Measurements from ENCODE around the gene SEC61G.

SEC61G gene

DNA sequence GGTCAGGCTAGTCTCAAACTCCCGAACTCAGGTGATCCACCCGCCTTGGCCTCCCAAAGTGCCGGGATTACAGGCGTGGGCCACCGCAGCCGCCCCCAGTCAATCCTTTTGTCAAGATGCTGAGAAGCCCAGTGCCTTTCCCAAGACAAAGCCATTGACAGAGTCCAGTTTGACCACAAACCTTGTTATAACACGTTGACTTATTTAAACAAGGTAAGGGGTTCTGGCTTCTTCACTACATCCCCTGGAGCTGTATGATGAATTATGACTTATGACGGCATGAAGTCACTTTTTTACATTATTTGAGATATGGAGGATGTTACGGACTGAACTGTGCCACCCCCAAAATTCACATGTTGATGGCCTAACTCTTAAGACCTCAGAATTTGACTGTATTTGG is 5.8 kb upstream of the SEC61G start:
- no peak for DNase-seq (ENCODE audit: low spot score)

DNA sequence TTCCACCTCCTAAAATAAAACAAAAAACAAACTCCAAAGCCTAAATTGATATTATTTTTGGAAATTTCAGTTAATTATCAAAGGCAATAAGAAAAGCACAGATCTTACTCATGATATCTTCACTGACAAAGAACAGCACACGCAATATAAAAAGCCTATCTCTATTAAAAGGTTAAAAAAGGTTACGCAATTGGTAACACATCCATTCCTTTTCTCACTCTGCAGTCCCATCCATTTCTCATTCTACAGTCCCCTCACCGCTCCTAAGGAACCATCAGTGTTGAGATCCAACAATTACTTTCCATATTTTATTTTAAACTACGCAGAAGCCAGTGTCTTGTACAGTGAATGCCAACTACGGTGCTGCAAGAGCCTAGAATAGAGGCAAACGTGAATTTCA is 1.3 kb downstream of the SEC61G start:
- DNase-seq (ENCODE audit: low spot score): no peak

DNA sequence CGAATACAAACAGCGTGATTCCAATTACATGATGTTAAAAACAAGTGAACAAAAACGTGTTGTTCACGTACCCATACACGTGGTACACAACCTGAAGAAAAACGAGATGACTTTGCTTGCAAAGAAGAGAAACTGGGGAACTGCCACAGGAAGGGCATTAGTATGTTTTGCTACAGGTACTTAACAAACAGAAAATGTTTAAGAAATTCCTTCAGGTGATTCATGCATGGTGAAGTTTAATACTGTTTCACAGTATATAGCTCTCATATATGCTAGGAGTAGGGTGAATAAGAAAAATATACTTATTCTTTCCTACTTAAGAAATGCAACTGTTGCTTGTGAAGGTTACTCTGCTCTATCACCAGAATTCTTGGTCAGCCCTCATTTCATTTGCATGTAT is 9.8 kb downstream of the SEC61G start:
- no peak for DNase-seq (ENCODE audit: low spot score)

DNA sequence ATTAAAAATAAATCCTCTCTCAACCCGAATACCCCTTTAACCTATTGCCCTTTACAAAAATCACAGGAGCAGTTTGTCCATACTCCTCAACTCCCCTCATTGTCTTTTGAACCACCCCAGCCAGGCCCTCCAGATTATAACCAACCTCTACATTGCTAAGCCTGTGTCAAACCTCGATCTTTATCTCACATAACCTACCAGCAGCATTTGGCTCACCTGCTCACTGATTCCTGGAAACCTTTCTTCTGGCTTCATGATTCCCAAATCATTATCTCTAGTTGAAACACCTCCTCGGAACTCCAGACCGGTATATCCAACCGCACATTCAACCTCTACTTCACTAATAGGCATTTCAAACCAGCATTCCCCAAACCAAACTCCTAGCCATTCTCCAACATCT is 11.8 kb downstream of the SEC61G start:
- no peak for DNase-seq (ENCODE audit: low spot score)

DNA sequence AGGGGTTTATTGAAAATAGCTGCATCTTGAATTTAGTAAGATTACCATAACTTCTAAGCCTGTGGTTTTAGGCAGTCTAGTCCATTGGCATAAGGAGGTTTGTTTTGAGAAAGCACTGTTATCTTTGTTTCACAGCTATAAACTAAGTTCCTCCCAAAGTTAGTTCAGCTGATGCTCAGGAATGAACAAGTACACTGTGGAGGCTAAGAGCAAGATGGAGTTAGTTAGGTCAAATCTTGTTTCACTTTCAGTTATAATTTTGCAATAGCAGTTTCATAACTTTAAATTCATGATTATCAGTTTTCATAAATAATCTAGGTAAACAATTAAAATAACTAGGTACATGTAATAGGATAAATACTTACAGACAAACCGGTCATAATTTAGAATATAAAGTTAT is 15.4 kb downstream of the SEC61G start:
- DNase-seq (ENCODE audit: low spot score): no peak

DNA sequence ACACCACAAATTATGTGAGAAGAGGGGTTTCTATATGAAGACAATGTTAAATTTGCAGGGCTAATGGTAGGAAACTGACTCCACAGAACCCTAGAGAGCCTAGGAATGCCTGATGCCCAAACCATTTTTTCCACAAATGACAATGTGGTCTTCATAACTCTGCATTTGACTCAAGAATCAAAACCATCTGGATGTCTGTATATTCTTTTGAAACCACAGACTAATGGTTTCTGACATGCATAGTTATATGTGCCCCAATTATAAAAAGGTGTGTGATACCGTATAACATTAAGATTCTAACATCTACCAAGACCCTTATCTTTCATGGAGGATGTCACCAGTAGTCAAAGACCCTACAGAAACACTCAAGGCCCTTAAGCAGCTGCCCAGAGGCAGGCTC is 20.3 kb downstream of the SEC61G start:
- no peak for DNase-seq (ENCODE audit: low spot score)

DNA sequence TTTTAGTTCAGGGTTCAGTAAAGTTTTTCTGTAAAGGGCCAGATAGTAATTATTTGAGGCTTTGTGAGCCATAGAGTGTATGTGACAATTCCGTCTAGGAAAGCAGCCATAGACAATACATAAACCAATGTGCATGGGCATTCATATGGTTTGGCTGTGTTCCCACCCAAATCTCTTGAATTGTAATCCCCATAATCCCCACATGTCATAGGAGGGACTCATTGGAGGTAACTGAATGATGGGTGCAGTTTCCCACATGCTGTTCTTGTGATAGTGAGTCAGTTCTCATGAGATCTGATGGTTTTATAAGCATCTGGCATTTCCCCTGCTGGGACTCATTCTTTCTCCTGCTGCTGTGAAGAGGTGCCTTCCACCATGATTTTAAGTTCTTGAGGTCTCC is 29.9 kb downstream of the SEC61G start:
- DNase-seq (ENCODE audit: low spot score): no peak

DNA sequence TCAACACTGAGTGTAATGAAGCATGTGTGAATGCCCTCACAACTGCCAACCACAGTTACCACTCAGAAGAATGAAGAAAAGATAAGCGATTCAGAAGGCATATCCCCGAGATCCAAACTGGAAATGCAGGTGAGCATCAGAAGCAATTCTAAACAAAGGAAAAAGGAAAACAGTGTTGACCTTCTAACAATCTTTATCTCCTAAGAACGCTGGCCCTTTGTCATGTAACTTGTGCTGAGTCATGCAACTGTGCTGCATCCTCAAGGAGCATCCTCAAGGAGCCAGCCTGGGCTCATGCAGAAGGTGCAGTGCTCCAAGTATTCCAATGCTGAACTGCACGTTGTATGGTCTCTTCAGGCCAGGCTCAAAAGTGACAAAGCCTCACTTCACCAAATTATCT is 30.6 kb downstream of the SEC61G start:
- no peak for DNase-seq (ENCODE audit: low spot score)

DNA sequence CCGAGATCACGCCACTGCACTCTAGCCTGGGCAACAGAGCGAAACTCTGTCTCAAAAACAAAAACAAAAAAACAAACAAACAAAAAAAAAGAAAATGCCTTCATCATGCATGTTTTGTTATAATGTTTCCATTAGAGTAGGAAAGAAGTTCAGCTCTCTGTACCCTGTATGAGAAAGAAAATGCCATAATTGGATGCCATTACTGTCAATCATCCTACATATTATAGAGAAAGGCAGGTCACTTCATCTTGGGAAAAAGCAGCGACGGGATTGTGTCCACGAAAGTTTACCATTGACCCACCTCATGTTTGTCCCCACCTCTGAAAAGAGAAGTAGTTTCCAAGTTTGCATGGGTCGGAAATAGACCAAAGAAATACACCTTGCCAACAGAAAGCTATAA is 33.8 kb downstream of the SEC61G start:
- no peak for DNase-seq (ENCODE audit: low spot score)

DNA sequence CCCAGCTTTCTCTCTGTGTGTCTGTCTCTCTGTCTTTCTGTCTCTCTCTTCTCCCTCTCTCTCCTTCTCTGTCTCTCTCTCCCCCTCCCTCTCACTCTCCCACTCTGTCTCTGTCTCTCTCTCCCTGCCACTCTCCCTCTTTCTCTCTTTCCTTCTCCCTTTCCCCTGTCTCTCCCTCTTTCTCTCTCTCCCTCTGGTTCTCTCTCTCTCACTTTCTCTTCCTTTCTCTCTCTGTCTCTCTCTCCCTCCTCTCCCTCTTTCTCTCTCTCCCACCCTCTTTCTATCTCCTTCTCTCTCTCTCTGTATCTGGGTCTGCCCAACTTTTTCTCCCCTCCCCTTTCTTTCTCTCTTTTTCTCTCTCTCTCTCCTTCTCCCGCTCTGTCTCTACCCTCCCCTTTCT is 36.5 kb downstream of the SEC61G start:
- no peak for DNase-seq (ENCODE audit: low spot score)

DNA sequence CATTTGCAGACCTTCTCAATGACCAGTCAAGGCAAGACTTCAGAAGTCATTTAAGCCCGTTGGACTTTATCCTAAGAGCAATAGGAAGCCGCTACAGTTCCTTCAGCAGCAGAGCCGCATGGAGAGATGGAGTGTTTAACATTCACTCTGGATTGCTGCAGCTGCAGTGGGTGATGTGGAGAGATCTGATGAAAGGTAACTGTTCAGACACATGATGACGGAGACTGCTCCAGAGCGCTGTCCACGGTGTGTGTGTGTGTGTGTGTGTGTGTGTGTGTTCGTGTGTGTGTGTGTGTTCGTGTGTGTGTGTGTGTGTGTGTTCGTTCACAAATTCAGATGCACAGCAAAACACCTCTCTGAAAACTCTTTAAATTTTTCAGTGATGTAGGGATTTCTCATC is 37.0 kb downstream of the SEC61G start:
- no peak for DNase-seq (ENCODE audit: low spot score)

DNA sequence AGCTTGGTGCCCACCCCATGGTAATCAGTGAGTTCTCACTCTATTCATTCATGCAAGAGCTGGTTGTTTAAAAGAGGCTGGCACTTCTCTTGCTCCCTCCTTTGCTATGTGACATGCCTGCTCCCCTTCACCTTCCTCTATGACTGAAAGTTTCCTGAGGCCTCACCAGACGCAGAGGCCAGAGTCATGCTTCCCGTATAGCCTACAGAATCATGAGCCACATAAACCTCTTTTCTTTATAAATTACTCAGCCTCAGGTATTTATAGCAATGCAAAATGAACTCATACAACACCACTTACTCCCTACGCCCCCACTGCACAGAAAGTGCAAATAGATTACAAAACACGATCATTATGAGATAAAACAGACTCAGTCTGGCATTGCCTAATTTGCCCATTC is 39.0 kb downstream of the SEC61G start:
- no peak for DNase-seq (ENCODE audit: low spot score)

DNA sequence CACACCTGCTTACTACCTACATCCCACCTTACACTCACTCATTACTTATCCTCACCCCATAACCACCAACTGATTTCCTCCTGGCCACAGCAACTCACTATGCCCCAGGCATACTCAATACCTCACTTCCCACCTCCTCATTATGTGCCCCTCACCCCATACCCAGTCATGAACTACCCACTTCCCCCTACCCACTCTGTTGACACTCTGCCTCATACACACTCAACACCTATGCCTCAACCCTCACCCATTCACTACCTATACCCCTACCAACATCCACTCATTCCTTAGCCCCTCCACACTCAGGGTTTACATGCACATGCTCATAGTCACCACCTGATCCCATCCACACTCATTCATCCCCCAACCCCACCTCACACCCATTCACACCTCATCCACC is 39.6 kb downstream of the SEC61G start:
- no peak for DNase-seq (ENCODE audit: low spot score)

DNA sequence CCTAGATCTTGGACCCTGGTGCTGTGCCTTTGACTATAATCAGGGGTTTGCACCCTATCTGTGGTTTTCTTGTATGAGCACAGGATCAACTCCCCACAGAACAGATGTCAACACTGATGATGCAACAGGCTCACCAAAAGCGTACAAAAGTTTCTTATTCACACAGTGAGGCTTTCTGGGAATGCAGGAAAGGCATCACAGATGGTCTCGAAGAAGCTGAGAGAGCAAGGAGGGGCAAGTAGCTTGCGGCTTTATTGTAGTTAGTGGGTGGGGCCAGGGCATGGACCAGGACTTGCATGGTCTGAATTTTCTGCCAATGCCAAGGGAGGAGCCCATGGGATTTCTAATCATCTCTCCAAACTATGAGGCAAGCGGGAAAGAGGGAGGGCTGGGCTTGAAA is 46.2 kb downstream of the SEC61G start:
- no peak for DNase-seq (ENCODE audit: low spot score)

DNA sequence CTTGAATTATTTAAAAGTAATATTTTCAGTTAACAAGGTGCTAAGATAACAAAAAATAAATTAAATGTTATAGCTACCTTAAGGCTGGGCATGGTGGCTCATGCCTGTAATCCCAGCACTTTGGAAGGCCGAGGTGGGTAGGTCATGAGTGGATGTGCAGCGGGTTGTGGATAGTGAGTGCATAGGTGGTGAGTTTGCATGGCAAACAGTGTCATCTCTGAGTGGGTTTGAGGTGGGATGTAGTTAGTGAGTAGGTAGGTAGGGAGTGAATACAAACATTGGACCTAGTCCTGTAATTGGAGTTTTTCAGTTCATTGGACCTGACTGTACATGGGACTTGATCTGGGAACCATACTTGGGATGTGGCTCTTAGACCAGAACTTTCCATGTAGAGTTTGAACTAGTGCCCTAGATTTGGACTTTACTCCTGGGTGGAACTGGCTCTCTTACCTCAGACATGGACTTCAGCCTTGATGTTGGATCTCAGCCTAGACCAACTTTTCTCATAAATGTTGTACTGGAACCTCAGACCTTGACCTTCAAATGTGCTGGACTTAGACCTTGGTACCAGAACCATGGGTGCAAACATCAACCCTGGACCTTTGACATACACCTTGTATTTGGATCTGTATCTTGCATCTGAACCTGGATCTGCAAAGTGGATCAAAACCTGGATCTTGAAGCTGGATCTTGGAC is 47.0 kb downstream of the SEC61G start:
- DNase-seq (ENCODE audit: low spot score): no peak

DNA sequence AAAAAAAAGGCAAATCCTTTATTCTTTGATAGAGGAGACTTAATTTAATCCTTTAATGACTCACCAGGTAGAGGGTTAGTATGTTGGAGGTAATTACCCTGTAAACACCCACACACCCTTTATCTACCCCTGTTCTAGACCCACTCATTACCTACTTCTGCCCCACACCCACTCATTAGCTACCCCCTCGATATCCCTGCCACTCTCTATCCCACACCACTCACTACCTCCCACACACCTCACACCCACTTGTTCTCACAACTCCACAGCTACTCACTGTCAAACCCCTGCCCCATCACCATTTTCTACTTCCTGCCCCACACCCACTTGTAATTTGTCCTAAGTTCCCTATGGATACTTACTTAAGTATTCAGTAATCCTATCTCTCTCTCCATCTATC is 49.7 kb downstream of the SEC61G start:
- no peak for DNase-seq (ENCODE audit: low spot score)

DNA sequence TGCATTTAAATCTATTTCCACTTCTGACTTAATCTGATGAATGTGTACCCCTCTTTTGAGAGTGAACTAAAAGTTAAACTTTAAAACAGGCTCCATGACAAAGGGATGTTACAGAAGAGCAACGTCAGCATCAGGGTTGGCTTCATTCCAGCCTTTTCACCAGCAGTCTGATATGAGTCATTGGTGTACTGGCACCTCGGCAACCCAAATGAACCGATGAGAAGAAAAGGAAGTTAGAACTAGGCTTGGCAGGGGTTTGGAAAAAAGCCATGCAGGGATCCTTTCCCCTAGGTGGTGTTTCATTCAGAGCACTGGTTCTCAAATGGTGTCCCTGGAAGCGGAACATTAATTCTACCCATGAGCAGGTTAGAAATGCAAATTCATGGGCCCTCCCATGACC is 53.6 kb downstream of the SEC61G start:
- peak; percentile 75 for DNase-seq (ENCODE audit: low spot score)

DNA sequence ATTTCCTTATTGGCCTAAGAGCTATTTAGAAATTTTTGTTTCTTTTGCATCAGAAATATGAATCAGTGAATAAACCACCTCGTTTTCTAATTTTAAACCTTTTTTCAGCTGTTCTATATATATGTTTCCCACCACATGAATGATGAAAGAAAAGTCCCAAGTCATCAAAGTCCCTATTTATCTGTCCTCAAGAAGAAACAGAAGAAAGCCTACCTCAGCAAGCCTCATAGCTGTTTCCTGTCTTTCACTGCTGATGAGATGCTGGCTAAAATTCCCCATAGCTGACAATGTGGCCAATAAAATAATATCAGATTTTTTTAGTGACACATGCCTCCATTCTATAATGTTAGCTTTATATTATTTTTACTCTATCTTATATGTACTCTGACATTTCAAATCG is 54.2 kb downstream of the SEC61G start:
- no peak for DNase-seq (ENCODE audit: low spot score)

All from RKO (cell line).